ENCODE results near the gene RIPK3. TPM values are rescaled to one million over a fixed set of nuclear protein-coding genes. Genes with fewer than 3 reads are reported as not detected.
"Not testable (repeated sequence)": the region's sequence is repeated elsewhere in the genome, so short reads cannot be mapped to it uniquely, and the experiment has no call there.

The RIPK3 gene
- 0.60 and 0.65 TPM in 2 replicates for total RNA-seq

DNA sequence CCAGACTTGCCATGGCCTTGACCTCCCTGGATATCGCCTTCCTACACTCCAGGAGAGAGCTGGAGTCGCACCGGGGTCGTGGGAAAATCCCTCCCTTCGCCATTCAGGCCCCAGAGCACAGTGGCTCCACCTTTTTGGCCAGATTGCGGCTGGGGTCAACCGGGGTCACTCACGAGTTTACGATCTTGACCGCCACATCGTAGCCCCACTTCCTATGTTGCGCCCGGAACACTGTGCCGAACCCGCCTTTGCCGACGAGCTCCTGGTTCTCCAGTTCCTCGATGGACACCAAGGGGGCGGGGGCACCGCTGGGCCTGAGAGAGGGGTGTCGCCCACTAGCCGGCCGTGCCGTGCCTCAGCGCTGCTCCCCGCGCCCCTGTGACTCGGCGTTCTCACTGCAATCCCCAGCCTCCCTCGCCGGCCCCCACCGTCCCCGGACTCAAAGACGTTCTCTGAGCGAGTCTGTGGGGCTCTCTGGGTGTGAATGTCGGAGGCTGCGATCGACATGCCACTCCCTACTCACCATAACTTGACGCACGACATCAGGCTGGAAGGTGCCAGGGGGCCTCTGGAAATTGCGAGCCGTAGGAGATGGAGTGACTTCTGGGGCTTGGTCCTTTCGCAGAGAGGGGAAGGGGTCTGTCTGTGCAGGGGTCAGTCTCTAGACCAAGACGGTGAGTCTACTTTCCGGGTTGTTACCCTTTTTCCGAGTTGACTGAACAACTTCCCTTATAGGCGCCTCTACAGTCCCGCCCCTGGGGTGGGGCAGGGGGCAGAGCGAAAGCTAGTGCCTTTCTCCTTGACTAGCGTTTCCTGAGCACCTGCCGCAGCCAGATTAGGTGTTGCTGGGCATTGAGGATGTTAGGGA, at the start of gene RIPK3:
RIPK3 (minus strand) TSS at position 708 of the 868 bp plus-strand sequence; CDS start at position 543, 165 bp downstream.
- no peak for DNase-seq (ENCODE audit: low read depth in 2 of 2)

DNA sequence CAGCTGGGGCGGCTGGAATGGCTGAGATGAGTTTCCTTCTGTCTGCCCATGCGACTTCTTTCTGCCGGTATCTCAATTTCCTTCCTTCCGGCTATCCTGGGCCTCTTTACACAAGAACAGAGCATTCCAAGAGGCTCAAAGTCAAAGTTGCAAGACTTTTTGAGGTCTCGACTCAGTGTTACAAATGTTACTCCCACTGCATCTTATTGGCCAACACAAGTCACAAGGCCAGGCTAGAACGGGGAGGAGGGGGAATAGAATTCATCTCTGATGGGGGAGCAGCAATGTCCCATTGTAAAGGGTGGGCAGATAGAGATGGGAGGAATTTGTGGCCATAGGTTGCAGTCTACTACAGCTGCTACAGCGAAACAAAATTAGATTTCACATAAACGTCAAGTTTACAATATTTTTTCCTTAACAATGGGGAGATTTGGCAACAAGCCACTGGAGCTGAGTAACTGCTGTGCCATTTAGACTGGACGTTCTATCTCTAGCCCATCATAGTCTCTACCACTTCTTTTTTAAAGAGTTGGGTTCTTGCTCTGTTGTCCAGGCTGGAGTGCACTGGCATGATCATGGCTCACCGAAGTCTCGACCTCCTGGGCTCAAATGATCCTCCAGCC, 49.5 kb upstream of the RIPK3 start:
- peak; percentile 39 to 59 for DNase-seq (ENCODE audit: low read depth in 2 of 2)

DNA sequence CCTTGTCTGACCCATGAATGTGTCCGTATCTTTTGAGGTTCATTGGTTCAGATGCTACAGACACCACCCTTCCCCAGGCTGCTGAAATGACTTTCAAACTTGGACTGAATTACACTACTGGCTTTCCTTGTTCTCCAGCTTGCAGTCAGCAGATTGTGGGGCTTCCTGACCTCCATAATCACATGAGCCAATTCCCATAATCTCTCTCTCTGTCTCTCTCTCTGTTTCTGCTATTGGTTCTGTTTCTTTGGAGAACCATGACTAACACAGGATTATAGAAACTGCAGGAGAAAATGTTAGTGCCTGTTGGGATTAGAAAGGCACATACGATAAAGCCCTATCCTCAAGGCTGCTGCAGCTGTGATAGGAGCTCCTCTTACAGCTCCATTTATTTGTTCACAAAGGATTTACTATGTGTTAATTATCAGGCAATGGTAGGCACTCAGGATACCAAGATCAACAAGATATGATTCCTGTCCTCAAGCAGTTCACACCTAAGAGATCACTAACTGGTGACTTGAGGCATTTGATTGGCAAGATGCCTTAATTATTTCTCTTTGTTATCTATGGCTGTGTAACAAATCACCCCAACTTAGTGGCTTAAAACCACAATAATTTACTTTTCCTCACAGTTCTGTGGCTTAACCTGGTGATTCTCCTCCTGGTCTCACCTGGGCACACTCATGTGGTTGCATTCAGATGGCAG, 48.8 kb upstream of the RIPK3 start:
- no peak for DNase-seq (ENCODE audit: low read depth in 2 of 2)

DNA sequence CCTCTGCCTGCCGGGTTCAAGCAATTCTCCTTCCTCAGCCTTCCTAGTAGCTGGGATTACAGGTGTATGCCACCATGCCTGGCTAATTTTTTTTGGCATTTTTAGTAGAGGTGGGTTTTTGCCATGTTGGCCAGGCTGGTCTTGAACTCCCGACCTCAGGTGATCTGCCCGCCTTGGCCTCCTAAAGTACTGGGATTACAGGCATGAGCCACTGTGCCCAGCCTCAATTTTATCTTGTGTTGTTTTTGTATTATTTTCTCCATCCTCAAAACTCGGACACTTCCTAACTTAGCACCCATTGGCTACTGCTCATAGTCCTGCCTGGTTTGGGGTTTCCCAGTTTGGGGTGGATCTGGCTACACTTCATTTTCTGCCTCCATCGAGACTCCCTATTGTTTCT, 47.8 kb upstream of the RIPK3 start:
- DNase-seq (ENCODE audit: low read depth in 2 of 2): not testable (repeated sequence)

GRCh38 chr14:24387009-24387345, 47.2 kb upstream of the RIPK3 start:
- DNase-seq (ENCODE audit: low read depth in 2 of 2): no peak

GRCh38 chr14:24385524-24385923, 45.7 kb upstream of the RIPK3 start:
- no peak for DNase-seq (ENCODE audit: low read depth in 2 of 2)

- DNase-seq (ENCODE audit: low read depth in 2 of 2): no peak
Measured at GRCh38 chr14:24384169-24384568, 44.4 kb upstream of the RIPK3 start.

DNA sequence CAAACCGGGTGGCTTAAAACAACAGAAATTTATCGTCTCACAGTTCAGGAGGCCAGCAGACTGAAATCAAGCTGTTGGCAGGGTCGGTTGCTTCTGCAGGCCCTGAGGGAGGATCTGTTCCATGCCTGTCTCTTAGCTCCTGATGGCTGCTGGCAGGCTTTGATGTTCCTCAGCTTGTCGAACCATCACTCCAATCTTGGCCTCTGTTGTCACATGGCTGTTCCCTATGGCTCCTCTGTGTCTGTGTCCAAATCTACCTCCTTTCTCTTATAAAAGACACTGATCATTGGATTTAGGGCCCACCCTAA, 42.2 kb upstream of the RIPK3 start:
- no peak for DNase-seq (ENCODE audit: low read depth in 2 of 2)

DNA sequence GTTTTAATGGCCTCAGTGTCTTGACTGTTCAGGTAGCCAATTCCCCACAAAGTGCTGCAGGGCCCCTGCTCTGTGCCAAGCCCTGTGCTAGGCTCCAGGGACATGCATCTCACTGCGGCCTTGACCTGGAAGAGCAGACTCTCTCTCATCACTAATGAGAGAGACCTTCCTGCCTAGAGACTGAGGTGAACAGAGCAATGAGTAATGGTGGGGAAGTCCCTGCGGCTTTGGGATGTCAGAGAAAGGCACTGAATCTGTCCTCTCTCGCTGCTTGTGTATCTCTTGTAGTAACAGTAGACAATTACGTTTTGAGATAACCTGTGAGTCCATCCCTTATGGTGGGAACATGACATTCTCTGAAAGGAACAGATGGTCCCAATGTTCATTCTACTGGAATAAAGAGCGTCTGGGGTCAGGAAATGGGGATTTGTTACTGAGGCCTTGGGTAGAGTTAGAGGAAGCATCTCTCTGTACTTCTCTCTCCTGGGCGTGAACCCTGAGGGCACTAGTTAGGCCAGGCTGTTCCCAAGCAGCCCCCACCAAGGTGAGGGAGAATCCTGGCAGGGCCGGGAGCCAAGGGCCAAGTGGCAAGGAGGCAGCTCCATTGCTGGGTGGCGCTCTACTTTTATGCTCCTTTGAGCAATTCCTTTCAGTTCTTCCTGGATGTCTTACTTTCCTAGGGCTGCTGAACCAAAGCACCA, 41.7 kb upstream of the RIPK3 start:
- DNase-seq (ENCODE audit: low read depth in 2 of 2): no peak

GRCh38 chr14:24379907-24380730, 40.3 kb upstream of the RIPK3 start:
- no peak for DNase-seq (ENCODE audit: low read depth in 2 of 2)

GRCh38 chr14:24378981-24379906, 39.5 kb upstream of the RIPK3 start:
- DNase-seq (ENCODE audit: low read depth in 2 of 2): no peak

DNA sequence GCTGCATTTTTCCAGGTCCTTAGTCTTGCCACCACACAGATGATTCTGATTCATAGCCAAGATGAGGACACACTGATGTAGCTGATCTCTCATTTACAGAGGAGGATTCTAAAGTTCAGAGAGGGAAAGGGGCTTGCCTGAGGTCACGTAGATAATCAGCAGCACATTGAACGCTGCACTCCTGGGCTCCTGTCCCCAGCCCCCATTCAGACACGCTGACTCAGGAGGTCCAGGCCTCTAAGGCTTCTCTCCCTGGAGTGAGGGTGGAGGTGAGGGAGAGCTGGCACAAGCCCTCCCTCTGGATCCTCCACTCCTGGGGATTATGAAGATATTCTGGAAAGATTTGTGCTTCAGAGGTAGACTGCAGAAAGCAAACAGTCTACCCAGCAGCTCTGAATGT, 38.5 kb upstream of the RIPK3 start:
- DNase-seq (ENCODE audit: low read depth in 2 of 2): no peak

DNA sequence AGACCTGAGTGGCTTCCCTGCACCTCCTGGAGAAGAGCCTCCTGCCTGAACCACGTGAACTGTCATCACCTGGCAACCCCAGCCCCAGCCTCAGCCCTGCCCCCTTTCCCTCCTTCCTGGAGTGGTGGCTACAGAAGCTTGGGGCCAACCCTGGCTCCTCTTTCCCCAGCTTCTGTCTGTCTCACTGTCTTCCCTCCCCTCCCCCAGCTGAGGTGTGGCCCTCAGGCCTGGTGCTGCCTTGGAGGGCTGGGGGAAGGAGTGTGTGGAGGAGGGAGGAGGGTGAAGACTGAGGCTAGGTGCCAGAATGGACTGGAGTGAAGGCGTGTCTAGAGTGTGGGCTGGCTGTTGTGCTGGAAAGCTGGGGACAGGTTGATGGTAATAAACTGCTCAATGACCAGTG, 37.9 kb upstream of the RIPK3 start:
- DNase-seq (ENCODE audit: low read depth in 2 of 2): no peak

DNA sequence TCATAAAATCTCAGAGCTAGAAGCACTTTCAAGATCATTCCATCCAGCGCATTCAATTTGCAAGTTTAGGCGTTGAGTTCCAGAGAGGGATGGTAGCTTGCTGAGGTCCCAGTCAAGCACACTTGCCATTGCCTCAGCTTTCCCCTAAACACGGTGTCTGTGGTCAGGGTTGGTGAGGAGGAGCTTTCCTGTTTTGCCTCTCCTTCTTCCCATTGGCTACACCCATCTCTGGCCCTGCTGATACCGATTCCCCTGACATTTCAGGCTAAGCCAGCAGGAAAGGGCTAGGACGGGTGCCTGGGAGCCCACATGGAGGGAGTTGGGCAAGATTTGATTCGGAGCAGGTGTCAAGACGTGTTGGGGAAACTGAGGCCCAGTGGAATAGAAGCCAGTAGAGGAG, 37.3 kb upstream of the RIPK3 start:
- no peak for DNase-seq (ENCODE audit: low read depth in 2 of 2)

DNA sequence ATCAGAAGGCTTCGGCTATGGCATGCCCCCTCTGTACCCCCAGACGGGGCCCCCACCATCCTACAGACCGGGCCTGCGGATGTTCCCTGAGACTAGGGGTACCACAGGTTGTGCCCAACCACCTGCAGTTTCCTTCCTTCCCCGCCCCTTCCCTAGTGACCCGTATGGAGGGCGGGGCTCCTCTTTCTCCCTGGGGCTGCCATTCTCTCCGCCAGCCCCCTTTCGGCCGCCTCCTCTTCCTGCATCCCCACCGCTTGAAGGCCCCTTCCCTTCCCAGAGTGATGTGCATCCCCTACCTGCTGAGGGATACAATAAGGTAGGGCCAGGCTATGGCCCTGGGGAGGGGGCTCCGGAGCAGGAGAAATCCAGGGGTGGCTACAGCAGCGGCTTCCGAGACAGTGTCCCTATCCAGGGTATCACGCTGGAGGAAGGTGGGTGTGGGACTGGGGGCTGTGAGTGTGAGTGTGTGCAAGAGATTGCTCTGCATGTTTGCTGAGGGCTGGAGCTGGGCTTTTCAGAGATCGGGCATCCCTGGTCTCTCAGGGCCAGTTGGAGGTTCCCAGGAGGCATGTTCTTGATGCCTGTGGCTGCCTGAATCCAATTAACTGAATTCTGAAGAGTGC, 36.8 kb upstream of the RIPK3 start:
- no peak for DNase-seq (ENCODE audit: low read depth in 2 of 2)

DNA sequence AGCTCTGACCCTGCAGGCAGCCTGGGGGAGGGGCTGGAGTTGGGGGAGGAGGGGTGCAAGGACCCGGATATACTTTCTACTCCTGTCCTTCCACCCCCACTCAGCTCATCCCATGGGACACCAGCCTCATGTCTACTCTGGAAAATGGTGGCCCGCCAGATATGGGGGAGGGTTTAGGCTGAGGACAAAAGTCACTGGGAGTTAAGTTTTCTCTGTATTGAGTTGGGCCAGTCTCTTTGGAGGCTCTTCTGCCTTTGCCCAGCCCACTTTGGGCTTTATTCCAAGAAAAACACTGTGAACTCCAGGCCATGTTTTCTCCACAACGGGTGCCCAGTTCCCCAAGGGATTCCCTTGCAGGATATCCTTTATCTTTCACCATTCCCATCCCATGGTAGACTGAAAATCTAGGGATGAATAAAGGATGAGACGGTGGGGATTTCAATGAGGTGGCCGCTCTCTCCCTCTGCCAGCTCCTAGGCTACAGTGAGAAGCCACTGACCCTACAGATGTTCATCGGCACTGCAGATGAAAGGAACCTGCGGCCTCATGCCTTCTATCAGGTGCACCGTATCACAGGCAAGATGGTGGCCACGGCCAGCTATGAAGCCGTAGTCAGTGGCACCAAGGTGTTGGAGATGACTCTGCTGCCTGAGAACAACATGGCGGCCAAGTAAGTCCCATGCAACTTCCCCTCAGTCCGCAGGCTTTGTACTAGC, 33.1 kb upstream of the RIPK3 start:
- peak in 1 of 2 donors; percentile 26 for DNase-seq (ENCODE audit: low read depth in 2 of 2)

- DNase-seq (ENCODE audit: low read depth in 2 of 2): not testable (repeated sequence)
Measured at GRCh38 chr14:24371605-24372004, 31.8 kb upstream of the RIPK3 start.

- no peak for DNase-seq (ENCODE audit: low read depth in 2 of 2)
Measured at GRCh38 chr14:24370748-24371147, 31.0 kb upstream of the RIPK3 start.

Measured in lung microvascular endothelial cell (primary cell).